ENCODE data around the gene BEST1.
"Not testable (repeated sequence)": the region's sequence is repeated elsewhere in the genome, so short reads cannot be mapped to it uniquely, and the experiment has no call there.

Gene BEST1

DNA sequence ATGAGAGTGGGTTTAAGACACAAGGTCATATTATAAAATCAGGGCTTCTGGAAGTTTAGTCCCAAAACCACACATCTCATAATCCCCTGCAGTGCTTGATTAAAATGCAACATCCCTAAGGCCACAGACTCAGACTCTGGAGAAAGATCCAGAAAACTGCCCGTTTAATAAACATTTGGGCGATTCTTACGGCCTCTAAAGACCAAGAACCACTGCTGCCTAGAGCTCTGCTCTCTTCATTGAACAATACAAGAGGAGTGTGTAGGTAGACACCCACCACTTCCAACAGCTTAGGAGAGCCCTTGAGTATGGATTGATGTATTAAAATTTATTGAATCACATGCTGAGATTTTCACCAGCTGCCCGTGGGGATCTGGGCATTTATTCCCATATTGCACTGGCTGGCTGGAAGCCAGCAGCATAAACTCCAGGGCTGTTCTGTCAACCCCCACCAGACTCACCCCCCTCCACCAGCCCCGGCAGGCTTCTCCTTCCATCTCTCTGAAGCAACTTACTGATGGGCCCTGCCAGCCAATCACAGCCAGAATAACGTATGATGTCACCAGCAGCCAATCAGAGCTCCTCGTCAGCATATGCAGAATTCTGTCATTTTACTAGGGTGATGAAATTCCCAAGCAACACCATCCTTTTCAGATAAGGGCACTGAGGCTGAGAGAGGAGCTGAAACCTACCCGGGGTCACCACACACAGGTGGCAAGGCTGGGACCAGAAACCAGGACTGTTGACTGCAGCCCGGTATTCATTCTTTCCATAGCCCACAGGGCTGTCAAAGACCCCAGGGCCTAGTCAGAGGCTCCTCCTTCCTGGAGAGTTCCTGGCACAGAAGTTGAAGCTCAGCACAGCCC lies 749 bp upstream of the BEST1 start:
- DNase-seq = peak; percentile 84

DNA sequence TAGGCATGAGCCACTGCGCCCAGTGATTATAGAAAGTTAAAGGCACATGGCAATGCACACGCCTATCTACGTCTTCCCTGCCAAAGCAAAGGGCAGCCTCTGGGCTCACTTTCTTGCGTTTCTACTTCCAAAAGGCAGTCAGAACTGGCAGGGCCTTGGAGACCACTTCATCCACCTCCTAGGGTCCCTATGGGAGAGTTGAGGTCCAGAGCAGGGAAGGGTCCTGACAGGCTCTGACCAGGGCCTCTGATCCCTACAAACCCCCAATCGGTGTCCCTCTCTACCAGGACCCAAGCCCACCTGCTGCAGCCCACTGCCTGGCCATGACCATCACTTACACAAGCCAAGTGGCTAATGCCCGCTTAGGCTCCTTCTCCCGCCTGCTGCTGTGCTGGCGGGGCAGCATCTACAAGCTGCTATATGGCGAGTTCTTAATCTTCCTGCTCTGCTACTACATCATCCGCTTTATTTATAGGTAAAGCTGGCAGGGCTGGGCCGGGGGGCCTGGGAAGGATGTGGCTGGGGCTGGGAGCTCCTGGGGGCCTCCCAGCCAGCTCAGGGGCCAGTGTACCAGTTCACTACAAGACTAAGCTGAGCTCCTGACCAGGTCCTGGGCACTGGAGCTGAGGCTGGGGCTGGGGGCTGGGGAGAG lies 1.5 kb downstream of the BEST1 start:
- DNase-seq = no peak

DNA sequence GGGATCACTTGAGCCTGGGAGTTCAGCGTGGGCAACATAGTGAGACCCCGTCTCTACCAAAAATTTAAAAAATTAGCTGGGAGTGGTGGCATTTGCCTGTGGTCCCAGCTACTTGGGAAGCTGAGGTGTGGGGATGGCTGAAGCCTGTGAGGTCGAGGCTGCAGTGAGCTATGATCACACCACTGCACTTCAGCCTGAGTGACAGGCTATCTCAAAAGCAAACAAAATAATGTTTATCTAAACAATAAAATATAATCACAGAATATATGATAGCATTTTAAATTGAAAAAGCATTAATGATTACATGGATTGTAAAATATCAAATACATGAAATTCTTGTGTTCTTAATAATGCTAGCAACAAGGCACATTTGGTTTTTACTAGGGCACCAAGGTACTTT lies 2.7 kb downstream of the BEST1 start:
- DNase-seq = no peak

DNA sequence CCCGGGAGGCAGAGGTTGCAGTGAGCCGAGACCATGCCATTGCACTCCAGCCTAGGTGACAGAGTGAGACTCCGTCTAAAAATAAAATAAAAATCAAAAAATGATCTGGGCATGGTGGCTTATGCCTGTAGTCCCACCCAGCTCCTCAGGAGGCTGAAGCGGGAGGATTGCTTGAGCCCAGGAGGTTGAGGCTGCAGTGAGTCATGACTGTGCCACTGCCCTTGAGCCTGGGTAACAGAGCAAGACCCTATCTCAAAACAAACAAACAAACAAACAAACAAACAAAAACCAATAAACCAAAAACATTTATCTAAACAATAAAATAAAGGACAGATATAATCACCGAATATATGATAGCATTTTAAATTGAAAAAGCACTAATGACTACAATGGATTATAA lies 3.5 kb downstream of the BEST1 start:
- DNase-seq = not testable (repeated sequence)

DNA sequence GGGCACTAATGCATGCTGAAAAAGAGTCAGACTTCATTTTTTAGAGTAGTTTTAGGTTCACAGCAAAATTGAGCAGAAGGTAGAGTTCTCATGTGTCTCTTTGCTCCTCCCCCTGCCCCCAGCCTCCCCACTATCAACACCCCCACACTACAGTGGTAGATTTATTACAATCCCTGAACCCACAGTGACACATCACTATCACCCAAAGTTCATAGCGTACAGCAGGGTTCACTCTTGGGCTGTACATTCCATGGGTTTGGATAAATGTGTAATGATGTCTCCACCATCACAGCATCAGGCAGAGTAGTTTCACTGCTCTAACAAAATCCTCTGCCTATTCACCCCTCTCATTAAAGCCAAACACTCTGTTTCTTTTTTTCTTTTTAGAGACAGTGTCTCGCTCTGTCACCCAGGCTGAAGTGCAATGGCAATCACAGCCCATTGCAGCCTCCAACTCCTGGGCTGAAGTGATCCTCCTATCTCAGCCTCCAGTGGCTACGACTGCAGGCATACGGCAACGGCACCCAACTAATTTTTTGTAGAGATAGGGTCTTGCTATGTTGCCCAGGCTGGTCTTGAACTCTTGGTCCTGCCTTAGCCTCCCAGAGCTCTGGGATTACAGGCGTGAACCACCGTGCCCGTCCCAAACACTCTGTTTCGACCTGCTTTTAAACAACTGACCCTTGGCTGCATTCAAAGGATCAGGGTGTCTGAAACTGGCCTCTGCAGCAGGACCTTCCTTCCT lies 4.1 kb downstream of the BEST1 start:
- no peak for DNase-seq

DNA sequence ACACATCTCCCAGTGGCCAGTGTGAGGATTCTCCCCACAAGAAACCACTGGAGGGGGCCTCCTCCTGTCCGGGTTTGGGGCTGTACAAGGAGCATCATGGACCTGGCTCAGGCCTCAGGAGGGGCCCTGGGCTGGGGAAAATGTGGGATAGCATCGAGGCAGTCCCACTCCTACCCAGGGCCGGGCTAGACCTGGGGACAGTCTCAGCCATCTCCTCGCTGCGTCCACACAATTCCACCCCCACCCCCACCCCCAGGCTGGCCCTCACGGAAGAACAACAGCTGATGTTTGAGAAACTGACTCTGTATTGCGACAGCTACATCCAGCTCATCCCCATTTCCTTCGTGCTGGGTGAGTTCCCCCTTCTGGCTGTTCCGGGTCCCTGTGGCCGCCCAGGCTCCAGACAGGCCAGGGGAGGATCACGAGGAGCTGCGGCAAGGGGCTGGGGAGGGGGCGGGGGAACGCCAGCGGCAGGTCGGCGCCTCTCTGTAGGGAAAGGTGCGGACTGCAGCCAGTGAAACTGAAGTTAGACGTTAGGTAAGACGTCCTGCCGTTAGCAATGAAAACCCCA lies 4.8 kb downstream of the BEST1 start:
- no peak for DNase-seq

DNA sequence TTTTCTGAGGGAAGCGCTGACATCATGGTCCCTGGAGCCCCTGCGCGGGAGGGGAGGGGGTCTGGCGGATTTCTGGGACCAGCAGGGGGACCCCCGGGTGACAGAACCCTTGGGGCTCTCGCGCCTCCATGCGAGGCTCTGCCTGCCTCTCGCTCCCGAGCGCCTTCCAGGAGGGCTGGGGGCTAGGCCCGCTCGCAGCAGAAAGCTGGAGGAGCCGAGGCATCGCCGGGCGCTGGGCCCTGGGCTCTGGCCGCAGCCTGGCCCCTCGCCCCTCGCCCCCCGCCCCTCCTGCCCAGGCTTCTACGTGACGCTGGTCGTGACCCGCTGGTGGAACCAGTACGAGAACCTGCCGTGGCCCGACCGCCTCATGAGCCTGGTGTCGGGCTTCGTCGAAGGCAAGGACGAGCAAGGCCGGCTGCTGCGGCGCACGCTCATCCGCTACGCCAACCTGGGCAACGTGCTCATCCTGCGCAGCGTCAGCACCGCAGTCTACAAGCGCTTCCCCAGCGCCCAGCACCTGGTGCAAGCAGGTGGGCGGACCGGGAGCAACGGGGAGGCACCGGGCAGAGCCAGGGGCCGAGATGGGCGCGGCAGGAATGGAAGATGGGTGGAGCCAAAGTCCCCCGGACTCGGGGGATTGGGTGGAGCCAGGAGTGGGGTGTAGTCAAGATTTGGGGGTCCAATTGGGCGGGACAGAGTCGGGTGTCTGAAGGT lies 5.4 kb downstream of the BEST1 start:
- DNase-seq = no peak

DNA sequence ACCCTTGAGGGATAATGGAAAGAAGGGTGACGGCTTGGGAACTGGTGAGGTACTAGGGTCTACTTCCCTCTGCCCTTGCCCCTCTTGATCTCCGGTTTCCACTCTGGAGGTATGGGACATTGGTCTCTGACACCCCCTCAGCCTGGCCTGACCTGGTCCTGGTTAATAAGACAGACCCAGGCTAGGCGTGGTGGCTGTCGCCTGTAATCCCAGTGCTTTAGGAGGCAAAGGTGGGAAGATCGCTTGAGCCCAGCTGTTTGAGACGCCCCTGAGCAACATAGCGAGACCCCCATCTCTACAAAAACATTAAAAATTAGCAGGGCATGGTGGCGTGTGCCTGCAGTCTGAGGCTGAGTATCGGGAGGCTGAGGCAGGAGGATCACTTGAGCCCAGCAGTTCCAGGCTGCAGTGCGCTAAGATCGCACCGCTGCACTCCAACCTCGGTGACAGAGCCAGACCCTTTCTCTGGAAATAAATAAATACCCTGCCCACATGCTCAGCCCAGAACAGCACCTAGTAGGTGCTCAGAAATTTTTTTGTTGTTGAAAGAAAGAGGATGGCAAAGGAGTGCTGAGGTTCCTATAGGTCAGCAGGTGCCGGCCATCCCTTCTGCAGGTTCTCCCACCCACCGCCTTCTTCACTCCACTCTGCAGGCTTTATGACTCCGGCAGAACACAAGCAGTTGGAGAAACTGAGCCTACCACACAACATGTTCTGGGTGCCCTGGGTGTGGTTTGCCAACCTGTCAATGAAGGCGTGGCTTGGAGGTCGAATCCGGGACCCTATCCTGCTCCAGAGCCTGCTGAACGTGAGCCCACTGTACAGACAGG lies 6.3 kb downstream of the BEST1 start:
- no peak for DNase-seq

DNA sequence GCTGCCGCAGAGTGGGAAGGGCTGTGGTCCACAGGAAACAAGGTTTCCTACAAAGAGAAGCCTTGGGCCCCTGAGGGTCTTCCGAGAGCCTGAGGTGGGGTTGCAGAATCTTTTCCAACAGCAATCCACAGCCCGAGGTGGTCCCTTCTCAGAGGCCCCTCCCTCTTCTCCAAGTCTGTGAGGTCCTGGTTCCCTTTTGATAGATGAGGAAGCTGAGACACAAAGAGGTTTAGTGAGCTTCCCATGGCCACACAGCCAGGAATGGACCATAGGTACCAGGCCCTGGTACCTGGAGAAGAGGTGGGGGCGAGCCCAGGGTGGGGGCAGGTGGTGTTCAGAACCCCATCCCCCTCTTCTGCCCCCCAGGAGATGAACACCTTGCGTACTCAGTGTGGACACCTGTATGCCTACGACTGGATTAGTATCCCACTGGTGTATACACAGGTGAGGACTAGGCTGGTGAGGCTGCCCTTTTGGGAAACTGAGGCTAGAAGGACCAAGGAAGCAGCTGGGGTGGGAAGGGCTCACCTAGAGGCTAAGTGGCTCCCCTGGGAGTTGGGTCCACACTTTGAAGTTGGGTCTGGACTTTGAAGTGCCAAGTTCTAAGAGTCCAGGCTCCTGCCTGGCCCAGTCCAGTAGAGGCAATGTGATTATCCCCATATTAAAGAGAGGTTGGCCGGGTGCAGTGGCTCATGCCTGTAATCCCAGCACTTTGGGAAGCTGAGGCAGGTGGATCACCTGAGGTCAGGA lies 7.0 kb downstream of the BEST1 start:
- no peak for DNase-seq

DNA sequence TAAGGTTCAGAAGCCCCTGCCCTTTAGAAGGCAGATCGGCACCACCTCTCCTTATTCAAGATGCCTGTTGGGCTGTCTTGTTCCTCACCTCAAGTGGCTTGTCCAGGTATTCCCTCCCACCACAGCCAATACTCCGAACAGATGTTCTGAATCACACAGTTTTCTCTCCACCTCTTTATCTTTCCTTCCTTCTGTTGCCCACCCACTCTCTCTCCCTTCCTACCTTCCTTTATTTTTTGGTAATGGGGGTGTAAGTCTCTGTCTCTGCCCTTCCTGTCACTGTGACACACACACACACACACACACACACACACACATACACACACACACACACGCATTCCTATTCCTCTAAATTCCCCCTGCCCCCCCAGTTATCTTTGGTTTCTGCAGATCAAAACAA lies 8.4 kb downstream of the BEST1 start:
- no peak for DNase-seq

DNA sequence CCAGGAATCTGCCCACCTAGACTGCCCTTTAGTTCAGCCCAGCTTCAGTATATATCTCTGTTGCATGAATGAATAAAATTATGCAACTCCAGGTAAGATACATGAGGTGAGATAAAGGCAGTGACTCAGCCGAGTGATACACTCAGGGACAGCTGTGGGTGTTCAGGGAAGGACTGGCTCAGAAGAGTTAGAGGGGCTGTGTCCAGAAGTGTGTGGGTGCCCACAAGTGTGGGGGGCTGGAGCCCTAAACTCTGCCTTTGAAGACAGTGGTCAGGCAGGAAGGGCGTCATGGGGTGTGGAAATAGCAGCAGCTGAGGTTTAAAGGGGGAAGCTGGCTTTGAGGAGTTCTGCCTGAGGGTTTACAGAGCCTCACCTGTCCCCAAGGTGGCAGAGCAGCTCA lies 9.0 kb downstream of the BEST1 start:
- no peak for DNase-seq

DNA sequence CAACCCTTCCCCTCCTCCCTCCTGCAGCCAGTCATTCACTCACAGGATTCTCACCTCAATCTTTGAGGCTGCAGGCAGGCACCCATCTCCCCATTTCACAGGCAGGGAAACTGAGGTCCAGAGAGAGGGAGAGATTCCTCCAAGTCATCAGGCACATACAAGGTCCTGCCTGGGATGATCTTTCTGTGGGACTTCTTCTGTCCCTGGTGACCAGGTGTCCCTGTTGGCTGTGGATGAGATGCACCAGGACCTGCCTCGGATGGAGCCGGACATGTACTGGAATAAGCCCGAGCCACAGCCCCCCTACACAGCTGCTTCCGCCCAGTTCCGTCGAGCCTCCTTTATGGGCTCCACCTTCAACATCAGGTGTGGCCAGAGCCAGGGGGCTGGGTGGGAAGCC lies 9.5 kb downstream of the BEST1 start:
- DNase-seq = no peak

DNA sequence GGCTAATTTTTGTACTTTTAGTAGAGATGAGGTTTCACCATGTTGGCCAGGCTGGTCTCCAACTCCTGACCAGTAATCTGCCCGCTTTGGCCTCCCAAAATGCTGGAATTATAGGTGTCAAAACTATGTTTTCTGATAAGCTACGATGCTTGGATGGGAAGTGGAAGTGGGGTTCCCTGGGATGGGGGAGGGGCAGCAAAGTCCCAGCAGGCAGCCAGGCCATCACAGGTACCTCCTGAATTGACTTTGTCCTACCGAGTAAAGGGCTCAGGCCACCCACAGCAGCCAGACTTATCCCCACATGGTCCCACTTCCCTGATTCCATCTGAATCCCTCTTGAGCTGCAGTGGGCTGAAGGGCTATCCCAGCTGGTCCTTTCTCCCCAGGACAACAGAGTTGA lies 10.4 kb downstream of the BEST1 start:
- no peak for DNase-seq

DNA sequence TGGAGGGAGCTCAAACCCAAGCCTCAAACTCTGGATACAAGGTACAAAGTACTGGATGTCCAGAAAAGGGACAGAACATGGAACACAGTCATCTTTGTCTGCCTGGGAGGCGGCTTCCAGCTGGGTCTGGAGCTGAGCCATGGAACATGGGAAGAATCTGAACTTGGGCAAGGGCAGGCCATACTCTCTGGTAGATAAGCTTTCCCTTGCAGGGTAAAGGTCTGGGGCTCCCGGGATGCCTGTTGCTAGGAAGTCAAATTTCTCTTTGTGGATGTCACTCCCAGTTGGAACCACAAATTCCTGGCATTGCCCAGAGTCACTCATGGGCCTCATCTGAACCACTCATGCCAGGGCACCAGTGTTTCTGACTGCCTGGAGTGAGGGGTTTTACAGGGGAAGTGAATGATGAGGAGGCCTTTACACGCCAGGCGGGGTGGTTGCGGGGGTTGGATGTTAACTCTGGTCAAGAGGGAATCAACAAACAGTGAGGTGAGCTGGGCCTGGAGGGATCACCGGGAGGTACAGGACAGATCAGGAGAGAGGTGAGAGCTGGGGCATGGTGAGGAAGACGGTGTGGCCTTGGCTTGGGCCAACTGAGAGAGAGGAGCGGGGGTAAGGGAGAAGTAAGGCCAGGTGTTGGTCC lies 11.5 kb downstream of the BEST1 start:
- no peak for DNase-seq

DNA sequence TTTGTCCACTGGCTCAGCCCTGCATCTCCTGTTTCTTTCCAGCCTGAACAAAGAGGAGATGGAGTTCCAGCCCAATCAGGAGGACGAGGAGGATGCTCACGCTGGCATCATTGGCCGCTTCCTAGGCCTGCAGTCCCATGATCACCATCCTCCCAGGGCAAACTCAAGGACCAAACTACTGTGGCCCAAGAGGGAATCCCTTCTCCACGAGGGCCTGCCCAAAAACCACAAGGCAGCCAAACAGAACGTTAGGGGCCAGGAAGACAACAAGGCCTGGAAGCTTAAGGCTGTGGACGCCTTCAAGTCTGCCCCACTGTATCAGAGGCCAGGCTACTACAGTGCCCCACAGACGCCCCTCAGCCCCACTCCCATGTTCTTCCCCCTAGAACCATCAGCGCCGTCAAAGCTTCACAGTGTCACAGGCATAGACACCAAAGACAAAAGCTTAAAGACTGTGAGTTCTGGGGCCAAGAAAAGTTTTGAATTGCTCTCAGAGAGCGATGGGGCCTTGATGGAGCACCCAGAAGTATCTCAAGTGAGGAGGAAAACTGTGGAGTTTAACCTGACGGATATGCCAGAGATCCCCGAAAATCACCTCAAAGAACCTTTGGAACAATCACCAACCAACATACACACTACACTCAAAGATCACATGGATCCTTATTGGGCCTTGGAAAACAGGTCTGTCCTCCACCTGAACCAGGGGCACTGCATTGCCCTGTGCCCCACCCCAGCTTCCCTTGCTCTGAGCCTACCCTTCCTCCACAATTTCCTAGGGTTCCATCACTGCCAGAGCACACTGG lies 12.3 kb downstream of the BEST1 start:
- no peak for DNase-seq

DNA sequence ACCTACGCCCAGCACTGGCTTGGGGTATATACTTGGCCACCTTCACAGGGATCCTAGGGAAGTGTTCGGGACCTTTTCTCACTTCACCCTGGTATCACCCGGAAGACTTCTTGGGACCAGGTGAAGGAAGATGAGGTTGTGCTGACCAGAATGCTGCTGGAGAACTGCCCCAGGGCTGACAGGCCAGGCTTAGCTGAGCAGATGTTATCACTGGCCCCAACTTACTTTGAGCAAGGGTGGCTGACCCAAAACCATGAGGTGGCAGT lies 12.8 kb downstream of the BEST1 start:
- DNase-seq = no peak

DNA sequence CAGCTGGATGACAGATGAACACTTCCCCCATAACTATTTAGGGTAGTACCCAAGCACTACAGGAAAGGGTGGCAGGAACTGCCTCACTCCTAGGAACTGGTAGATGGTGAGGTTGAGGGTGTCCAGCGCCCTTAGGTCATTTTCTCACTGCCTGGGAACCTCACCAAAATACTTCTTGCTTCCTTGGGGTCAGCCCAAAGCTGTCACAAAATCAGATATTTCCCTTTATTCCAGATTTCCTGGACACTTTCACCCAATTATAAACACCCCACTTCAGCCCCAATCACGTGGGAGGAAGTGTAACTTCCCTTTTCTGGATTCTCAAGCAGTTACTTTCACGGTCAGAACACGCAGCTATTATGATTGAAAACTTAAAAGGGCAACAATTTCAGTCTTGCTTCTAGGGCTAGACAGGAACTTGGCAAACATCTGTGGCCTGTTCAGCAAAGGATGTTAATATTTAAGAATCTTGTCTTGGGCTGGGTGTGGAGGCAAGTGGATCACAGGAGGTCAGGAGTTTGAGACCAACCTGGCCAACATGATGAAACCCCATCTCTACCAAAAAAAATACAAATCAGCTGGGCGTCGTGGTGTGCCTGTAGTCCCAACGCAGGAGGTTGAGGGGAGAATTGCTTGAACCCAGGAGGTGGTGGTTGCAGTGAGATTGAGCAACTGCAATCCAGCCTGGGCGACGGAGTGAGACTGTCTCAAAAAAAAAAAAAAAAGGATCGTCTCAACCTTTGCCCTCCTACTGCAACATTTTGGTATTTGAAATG lies 13.3 kb downstream of the BEST1 start:
- DNase-seq = no peak

DNA sequence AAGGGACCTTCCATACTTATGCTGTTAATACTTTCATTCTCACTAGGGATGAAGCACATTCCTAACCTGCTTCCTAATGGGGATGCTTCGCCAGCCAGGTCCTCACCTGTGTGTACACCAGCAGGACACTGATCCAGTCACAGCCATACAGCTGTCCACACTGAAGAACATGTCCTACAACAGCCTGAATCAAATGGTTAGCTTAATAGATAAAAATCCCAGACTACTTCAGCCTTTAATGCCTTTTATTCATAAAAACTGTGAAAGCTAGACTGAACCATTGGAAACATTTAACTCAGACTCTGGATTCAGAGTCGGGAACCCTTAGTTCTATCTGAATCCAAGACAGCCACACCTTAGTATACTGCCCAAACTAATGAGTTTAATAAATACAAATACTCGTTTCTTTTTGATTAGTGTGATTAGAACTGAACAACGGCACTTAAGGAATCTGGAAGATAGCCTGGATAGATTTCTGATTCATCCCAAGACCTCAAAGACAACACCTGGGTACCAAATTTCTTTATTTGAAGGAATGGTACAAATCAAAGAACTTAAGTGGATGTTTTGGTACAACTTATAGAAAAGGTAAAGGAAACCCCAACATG lies 14.0 kb downstream of the BEST1 start:
- DNase-seq = no peak

All from NCI-H2107 (cell line).